ENCODE results near the gene FAM47E.

DNA sequence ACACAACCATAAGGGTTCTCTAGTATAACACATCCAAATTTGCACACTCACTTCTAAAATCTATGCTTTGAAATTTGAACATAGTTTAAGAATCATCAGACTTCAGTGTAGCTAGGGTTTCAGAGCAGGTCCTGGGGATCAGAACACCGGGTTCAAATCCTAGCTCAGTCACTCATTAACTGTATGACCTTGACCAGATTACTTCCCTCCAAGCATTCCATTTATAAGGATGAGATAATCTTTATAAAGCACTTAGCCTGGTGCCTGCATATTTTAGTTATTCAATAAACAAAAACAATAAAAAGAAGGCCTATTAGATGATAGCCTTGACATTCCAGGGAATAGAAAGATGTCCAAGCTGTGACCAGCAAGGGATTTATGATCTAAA is 50.2 kb downstream of the FAM47E start:
- TF ChIP-seq, protein P1, sequence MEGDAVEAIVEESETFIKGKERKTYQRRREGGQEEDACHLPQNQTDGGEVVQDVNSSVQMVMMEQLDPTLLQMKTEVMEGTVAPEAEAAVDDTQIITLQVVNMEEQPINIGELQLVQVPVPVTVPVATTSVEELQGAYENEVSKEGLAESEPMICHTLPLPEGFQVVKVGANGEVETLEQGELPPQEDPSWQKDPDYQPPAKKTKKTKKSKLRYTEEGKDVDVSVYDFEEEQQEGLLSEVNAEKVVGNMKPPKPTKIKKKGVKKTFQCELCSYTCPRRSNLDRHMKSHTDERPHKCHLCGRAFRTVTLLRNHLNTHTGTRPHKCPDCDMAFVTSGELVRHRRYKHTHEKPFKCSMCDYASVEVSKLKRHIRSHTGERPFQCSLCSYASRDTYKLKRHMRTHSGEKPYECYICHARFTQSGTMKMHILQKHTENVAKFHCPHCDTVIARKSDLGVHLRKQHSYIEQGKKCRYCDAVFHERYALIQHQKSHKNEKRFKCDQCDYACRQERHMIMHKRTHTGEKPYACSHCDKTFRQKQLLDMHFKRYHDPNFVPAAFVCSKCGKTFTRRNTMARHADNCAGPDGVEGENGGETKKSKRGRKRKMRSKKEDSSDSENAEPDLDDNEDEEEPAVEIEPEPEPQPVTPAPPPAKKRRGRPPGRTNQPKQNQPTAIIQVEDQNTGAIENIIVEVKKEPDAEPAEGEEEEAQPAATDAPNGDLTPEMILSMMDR (IDR thresholded peaks at IDR 0.05; ENCODE audit: low read depth, low read length, poor library complexity, severe bottlenecking), result no peak
- no peak for TF ChIP-seq EZH2phosphoT487 (IDR thresholded peaks at IDR 0.05; ENCODE audit: borderline replicate concordance, low read length)

All from DOHH2 (cell line).